NCI-H446 (cell line): ENCODE measurements around the gene BACH2.
"Not testable (repeated sequence)": the region's sequence is repeated elsewhere in the genome, so short reads cannot be mapped to it uniquely, and the experiment has no call there.

Experiments used
- DNase-seq, 2 experiments: peaks; one replicate each; lab custom pipeline; 2025; lab: John Stamatoyannopoulos, UW

Gene BACH2

DNA sequence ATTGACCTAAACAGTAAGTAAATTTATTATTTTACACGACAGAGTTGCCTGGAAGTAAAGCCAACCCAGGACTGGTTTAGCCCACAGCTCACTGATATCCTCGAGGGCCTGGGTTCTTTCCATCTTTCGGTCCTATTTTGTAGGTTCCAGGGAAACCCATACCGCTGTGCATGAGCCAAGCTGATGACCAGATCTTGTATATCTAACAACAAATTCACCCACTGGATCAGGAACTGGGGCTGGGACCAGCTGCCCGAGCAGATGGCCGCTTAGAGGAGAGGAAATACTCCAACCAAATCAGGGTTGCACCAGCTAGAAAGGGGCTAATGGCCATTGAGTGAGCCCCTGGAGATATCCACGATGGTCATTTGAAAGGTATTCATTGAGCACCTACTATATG is 139.2 kb downstream of the BACH2 start:
- peak in 1 of 2 experiments; percentile 17 for DNase-seq

DNA sequence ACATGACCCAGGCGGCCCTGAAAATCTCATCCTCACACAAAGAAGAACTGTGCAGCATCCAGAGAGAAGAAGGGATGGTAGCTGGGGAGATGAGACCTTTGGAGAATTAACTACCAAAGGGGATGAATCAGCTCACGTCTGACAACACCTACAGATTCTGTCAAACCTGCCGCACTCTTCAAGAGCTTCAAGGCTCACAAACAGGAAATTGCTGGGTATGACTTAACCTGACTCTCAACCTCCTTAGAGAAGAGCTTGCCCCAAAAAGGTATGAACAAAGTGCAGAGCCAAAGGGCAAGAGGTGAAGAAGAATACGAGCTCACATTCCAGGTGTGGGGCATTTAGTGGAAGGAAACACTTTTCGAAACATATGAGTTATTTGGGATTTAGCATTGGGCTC is 139.8 kb downstream of the BACH2 start:
- no peak for DNase-seq

DNA sequence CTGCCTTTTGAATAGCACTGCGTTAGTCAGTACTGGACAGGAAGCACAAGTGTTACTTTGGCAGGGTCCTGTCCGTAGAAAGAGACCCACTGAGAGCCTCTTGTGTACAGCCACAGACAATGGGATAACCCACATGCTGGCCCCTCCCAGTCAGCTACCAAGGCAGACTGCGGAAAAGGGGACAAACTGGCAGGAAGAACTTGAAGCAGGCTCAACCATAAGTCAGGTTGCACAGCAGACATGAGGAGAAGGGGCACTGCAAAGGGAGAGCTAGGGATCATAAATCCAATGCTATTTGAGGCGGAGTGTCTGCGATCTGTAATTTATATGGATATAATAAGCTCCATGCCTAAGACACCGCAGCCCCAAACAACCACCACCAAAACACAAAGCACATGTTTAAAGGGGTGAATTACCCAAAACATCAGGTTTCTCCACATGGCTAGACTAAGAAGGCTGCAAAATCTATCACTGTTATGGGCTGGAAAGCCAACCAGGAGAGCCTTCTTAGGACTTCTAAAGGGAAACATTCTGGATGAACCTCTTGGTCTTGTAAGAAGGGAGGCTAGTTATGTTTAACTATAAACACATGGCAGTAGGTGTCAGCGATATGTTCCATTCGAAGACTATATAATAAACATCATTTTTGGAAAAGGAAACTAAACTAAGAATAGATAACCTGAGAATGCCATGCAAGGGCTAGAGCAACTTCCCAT is 141.7 kb downstream of the BACH2 start:
- DNase-seq = no peak

DNA sequence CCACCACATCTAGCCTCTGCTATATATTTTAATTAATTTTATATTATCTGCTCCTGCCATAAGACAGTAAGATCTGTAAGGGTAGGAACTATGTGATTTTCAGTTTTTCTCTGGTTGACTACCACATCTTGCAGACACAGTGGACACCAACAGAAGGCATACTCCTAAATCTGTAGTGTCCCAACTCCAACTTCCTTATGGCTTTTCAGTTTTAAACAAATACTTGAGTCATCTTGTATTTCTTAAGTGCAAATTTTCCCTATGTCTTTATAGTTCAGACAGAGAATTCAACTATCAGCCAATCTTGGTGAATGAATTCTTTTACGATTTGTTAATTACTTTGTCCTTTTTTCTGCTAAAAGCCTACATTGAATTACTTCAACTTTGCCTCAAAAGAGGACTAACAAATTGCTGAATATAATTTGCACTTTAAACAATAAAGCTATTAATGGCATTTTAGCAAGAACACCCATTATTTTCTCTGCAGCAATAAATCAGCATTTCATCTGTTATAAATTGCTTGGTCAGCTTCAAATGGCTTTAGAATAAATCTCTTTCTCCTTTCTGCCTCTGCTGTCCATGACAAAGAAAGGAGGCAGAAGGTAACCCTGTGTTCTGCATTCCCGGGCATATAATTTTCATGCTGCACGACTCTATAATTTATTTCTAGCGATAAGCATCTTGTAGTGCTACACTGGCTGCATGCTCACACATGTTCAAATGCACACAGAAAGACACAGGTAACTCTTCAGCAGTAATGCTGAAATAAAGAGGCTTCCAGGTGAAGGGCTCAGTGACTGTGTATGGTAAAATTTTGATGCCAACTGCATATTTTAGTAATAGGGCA is 144.8 kb downstream of the BACH2 start:
- DNase-seq = no peak

DNA sequence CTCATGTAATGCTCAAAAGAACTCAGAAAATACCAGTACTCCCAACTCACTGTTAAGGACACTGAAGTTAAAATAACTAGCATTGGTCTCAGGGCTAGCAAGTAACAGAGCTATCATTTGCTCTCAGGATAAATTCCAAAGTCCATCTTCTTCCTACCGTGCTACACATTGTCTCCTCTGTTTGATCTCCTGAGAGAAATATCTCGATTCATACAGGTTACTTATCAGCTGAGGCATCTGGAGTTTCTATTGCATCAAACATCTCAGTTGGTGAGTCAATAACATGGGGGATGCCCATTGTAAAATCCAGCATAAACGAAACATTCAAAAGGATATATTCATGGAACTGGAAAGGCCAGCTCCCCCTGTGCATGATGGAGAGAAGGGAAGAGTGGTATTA is 147.4 kb downstream of the BACH2 start:
- no peak for DNase-seq

DNA sequence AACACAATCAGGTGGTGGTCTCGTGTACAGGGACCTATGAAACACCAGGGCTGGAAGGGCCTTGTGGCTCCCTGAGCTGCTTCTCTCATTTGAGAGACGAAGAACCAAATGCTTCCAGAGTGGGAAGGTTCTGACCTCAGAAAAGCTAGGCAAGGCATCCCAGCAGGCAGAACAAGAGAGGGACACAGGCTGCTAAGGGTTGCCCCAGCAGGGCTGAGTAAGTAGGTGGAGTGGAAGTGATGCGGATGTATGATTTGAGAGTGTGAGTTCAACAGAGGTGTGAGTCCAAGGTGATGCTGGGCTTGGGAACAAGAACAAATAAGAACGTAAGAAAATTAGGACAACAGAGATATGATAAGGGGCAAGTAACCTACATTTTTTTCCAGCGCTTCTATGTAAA is 147.8 kb downstream of the BACH2 start:
- no peak for DNase-seq

DNA sequence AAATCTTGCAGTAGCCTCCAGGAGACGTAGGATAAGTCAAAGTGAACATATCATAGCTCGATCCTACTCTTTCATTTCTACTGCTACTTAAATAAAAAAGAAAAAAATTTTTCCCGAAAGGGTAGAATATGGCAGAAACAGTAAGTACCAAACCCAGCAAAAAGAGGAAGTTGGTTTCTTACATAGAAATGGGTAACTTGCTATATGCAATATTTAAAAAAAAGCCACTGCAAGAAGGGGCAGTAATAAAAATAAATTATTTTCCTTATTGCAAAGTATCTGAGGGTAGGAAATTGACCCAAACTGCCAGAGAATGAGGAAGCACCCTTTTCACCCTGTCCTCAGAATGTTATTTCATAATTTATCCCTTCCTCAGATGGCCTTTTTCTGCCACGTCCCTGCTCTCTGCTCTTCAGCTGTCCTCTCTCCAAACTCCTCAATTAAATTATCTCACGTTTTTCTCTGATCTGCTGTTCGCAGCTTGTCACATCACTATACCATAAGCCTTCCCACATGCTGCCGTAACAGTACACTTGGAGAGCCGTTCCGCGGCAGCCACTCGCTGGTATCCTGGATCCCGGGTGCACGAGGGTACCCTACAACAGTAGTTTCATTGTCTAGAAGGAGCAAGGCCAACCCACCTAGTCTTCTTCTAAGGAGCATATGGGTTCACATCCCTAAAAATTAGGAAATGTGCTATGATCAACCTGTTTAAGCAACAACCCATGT is 149.6 kb downstream of the BACH2 start:
- DNase-seq = no peak

DNA sequence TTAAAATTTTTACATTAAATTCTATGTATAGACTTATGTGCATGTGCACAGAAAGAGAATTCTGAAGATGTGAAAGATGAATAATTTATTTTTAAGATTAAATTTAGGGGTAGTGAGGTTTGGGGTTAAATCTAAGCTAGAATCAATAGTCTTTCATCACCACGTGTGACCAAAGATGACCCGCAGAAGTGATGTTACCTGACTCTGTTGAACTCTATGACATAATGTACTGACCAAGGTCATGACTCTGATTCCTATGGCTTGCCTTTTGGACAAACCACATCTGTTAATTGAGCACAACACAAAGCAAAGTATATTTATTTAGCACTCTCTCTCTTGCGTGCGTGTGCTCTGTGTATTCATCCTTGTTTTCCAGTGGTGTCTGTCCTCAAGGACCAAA is 150.6 kb downstream of the BACH2 start:
- no peak for DNase-seq

DNA sequence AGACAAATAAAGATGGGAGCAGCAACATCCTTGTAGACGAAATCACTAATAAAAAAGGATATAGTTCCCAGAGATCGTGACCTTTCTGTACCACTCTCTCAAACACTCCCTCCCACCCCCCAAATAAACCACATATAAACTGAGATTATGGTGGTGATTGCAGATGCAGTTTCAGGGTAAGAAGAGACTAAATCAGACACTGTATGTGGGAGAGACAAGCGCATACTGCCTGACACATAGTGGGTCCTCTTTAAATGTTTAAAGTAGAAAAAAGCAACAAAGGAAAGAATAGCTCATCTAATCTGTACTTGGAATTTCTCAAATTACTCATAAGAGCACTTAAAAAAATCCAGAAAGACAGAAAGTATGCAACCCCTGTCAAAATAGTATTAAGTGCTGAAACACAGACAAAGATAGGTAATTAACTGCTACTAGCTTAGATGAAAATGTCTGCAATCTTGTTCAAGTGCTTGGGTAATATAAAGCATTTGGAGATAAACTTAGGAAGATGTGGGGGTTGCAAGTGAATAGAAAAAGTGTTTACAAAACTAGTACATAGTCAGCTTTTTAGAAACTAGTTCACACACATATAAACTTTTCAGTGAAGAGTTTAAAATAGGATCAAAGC is 151.6 kb downstream of the BACH2 start:
- no peak for DNase-seq

DNA sequence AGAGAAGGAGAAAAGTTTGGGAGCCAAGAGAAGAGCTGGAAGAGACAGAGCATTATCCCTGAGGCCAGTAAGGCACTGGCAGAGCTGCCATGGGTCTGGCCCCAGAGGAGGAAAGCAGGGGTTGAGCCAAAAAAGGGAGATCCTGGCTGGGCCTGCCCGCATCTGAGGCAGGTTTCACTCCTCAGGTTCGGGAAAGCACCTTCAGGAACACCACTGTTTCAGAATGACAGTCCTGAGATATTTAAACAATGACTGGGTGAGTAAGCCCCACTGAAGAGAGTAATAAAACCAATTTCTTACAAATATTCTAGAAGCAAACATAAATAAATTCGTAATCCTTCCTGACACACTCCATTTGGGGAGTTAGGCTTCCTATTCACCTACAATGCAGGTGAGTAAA is 152.2 kb downstream of the BACH2 start:
- no peak for DNase-seq

DNA sequence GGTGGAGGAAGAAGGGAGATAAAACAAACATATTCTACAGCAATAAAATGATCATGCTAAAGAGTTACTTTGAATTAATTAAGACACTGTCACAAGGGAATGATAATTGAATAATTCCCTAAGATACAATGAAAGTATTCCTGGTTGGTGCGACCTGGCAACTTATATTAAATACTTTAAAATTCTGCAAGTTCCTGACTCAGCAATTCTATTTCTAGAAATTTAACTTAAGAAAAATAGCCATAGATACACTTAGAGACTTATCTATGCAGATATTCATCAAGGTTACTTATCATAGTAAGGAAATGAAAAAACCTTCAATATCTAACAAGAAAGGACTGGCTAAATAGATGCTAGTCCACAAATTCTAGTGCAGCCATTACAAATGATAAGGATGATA is 156.0 kb downstream of the BACH2 start:
- no peak for DNase-seq

DNA sequence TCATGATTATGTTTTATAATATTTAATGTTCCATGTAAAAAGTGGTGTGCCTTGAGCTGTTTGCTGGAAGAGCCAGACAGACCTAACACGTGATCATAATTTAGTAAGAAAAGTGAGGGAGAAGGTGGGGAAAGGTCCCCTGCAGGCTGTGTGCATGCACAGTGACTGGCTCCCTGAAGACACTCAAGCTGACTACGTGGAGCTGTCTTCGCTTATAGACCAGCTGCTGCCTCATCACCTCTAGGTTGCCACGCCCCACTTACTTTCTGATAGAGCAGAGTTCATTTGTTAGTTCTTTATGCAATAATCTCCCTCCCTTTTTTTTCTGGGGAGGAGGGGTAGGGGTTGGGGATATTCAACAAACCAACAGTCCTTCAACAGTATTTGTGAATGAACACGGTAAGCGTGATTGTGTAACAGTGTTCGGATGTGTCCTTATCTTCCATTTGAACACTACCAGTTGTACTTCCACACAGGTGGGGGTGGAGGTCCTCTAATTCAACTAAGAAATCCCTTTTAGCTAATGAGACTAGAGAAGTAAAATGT is 157.3 kb downstream of the BACH2 start:
- DNase-seq = no peak

DNA sequence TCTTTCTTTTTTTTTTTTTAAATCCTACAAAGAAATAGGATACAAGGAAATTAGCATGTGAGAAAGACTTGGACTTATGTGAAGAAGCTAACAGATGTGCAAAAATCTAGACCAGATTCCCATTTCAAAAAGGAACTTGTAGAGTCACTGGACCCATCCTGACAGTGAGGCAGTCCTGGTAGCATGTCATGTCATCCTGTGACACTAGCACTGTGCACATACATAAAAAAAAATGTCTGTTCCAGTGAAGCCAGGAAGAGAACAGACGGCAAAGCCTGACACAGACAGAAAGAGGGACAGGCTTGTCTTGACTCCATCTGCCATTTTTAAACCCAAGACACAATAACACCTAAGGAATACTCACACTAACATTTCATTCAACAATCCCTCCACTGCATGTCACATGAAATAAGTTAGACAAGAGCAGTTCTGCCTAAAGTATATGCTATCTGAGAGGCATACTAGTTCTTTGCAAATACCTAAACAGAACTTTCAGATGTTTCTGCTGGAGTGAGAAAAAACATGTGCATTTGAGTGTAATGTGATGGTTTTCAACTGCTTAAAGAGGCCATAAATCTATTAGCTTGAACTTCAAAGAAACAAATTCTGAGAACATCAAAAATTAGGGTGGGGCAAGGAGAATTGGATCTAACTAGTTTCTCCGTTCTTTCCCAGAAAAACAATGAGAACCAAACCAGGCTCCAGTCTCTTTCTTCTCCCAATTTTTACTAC is 159.6 kb downstream of the BACH2 start:
- DNase-seq = no peak

DNA sequence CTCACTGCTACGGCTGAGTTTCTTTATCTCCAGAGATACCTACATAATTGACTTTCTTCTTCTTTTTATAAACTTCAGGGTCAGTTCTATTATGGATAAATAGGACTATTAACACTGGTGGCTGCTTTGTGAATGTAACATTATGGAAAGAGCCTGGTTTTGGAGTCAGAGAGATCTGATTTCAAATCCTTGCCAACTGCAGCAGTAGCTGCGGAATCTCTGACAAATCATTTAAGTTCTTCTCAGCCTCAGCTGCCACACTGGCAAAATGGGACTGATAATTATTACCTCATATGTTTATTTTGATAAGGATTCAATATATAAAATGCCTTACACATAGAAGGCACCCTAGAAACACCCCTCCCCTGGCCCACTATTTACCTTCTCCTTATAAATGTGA is 160.5 kb downstream of the BACH2 start:
- DNase-seq = no peak

DNA sequence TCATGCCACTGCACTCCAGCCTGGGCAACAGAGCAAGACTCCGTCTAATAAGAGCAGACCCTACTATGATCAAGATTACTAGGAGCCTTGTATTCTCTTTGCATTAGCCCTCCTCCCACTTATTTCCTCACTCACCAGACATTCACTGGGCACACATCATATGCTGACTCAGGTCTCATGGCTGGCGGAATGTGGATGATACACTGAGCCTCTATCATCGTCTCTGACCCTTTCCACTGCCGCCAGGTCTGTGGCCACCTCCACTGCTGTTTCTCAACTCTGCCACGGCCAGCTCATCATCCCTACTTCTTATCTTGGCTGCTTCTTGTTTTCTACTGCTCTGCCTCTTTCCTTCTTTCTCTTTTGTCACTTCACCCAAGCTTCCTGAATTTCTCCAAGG is 161.0 kb downstream of the BACH2 start:
- DNase-seq = no peak

DNA sequence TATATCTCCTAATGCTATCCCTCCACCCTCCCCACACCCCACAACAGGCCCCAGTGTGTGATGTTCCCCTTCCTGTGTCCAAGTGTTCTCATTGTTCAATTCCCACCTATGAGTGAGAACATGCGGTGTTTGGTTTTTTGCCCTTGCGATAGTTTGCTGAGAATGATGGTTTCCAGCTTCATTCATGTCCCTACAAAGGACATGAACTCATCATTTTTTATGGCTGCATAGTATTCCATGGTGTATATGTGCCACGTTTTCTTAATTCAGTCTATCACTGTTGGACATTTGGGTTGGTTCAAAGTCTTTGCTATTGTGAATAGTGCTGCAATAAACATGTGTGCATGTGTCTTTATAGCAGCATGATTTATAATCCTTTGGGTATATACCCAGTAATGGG is 163.0 kb downstream of the BACH2 start:
- DNase-seq = not testable (repeated sequence)

DNA sequence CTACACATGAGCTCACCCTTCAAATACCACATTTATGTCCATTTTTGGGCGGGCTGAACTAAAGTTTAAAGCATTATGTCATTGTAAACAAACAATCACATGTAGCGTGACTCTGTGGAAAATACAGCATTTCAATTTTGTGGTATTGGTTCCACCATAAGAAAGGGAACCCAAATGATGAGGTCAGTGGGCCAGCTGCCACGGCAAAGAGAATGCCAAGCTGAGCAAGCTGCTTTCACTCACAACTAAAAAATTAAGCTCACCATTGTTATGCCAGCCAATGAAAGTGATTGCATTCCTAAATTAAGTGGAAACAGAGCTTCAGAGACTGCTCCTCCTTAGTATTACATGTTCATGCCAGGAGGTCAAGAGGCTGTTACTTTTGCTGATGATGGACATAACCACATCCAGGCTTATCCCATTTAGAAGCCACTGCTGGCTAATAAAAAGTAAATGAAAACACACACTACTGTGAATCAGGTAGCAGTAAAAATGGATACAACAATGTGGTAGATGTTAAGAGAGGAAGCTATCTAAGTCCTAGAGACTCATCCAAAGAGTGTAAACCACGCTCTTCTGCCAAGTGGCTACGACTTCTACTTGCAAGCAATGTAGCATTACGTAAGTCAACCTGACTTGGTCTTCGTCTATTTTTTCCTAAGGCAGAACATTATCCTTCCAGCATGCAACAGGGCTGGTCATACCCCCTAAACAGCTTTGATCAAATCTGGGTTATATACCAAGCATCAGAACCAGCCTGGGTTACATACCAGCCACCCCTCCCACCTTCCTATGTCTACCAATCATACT is 164.8 kb downstream of the BACH2 start:
- peak in 1 of 2 experiments; percentile 17 for DNase-seq

DNA sequence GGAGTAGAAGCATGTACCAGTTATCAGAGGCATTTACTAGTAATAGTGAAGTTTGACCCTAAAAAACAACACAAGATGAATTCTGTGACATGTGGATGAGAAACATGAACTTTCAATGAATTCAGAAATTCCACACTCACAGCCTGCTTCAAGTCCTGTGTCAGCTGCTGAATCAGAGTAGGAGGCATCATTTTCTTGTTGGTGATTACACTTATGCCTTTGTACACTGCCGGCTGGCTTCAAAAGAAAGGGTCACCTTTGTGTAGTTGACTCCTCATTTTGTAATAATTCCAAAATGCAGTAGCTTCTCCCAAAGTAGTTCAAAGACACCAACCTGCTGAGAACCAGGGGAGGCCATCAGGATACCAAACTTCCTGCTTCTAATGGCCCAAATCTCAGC is 165.5 kb downstream of the BACH2 start:
- DNase-seq = no peak

DNA sequence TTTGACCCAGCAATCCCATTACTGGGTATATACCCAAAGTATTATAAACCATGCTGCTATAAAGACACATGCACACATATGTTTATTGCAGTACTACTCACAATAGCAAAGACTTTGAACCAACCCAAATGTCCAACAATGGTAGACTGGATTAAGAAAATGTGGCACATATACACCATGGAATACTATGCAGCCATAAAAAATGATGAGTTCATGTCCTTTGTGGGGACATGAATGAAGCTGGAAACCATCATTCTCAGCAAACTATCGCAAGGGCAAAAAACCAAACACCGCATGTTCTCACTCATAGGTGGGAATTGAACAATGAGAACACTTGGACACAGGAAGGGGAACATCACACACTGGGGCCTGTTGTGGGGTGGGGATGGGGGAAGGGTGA is 168.0 kb downstream of the BACH2 start:
- DNase-seq = not testable (repeated sequence)

DNA sequence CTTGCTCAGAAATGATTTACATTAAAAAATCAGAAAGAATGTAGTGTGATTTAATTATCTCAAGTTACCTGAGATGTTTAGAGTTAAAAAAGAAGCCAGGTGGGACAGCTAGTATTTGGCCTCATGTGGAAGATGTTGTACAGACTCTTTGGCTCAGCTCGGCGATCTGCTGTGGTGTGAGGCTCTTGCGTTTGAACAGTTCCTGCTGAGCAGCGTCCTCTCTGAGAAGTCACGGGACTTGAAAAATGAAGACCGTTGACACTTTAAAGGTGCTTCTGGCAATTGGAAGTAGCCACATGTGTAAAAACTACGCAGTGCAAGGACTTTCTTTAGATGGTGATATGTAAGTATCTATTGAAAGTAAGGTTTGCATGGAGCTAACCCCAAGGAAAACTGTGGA is 169.0 kb downstream of the BACH2 start:
- DNase-seq = no peak

DNA sequence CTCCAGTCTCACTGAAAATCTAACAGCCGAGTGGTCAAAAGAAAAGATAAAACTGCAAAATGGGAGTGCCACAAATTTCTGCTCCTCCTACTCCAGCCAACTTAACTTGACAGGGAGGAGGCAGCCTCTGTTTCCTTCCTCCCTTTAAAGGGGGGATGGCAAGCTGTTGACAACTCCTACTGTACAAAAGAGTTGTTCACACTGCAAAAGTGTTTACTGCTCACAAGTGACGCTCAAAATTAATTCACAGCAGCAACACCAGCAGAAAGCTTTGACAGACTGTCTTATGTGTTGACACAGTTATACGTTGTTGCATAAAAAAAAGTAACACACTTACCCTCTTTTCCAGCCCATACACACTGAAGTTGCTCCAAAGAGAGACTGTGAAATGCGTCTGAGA is 169.8 kb downstream of the BACH2 start:
- DNase-seq = no peak
